NCI-H1436 treated with DMSO at 0.1 percent for 48 hours (cell line): ENCODE results near the gene FKBP1B.
"Not testable (repeated sequence)": the region's sequence is repeated elsewhere in the genome, so short reads cannot be mapped to it uniquely, and the experiment has no call there.

Source experiments
- DNase-seq: peaks from one replicate; lab custom pipeline; 2025; lab: John Stamatoyannopoulos, UW

Gene FKBP1B

DNA sequence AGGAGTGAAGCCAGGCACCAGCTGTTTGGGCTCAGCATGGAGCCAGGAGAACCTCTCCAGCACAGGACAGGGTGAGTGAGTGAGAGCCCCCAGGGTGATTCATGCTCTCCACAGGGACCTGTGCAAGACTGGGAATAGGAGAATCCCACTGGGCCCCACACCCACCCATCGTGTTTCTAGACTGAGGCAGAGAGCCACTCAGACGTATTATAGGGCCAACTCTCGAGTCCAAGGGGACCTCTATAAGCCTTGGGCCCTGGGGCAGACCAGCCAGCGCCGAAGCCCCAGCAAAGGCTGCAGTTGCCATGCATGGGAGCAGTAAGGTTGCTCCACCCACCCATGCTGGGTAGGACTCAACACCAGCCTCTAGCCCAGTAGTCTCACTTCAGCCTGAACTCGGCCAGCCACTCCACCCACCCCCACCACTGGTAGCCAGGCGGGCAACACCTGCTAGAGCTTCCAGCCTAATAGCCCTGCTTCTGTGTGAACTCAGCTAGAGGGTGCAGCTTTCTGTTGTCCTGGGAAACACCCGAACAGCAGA is 54.6 kb downstream of the FKBP1B start:
- DNase-seq = no peak

DNA sequence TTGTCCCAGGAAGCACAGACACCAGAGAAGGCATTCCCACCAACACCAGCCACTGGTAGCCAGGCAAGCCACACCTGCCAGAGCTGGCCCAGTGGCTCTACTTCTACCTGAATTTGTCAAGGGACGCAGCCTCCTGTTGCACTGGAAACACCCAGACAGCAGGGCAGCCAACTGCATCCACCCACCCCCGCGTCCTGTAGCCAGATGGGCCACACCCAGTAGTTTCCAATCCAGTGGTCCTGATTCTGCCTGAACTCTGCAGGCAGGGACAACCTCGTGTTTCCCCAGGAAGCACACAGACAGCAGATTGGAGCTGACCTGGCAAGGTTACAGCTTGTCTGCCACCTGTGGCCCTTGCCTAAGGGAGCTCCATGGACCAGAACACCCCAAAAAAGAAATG is 55.4 kb downstream of the FKBP1B start:
- DNase-seq = no peak

DNA sequence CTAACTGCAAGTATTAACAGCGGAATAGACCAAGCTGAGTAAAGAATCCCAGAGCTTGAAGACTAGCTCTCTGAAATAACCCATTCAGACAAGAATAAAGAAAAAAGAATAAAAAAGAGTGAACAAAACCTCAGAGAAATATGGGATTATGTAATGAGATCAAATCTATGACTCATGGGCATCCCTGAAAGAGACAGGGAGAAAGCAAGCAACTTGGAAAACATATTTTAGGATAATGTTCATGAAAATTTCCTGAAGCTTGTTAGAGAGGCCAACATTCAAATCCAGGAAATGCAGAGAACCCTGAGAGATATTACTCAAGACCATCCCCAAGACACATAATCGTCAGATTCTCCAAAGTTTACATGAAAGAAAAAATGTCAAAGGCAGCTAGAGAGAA is 56.3 kb downstream of the FKBP1B start:
- no peak for DNase-seq

- DNase-seq = no peak
Observed at GRCh38 chr2:24106786-24107185, 57.2 kb downstream of the FKBP1B start.

DNA sequence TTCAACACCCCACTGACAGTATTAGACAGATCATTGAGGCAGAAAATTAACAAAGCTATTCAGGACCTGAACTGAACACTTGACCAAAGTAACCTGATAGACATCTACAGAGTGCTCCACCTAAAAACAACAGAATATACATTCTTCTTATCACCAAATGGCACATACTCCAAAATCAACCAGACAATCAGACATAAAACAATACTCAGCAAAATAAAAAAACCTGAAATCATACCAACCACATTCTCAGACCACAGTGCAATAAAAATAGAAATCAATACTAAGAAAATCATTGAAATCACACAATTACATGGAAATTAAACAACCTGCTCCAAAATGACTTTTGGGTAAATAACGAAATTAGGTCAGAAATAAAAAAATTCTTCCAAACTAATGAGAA is 57.8 kb downstream of the FKBP1B start:
- DNase-seq = no peak

DNA sequence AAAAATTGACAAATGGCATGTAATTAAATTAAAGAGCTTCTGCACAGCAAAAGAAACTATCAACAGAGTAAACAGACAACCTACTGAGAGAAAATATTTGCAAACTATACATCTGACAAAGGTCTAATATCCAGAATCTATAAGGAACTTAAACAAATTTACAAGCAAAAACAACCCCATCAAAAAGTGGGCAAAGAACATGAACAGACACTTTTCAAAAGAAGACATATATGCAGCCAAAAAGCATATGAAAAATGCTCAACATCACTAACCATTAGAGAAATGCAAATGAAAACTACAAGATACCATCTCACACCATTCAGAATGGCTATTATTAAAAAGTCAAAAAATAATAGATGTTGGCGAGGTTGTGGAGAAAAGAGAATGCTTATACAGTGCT is 59.9 kb downstream of the FKBP1B start:
- DNase-seq = not testable (repeated sequence)

GRCh38 chr2:24110660-24111303 is 61.2 kb downstream of the FKBP1B start:
- DNase-seq = no peak

- no peak for DNase-seq
Observed at GRCh38 chr2:24111407-24111901, 61.9 kb downstream of the FKBP1B start.
